ENCODE results near the gene SYCE3.

The SYCE3 gene

GRCh38 chr22:50531546-50531961 lies 31.2 kb downstream of the SYCE3 start:
- no peak for DNase-seq (ENCODE audit: low read depth in 2 of 2)

GRCh38 chr22:50530877-50531545 lies 31.7 kb downstream of the SYCE3 start:
- no peak for DNase-seq (ENCODE audit: low read depth in 2 of 2)

- DNase-seq (ENCODE audit: low read depth in 2 of 2): no peak
Observed at GRCh38 chr22:50530580-50530876, 32.2 kb downstream of the SYCE3 start.

GRCh38 chr22:50529897-50530579 lies 32.7 kb downstream of the SYCE3 start, which contains the start of gene TYMP:
TYMP (minus strand) TSS chr22:50530012; CDS start chr22:50529709, 303 bp downstream.
- no peak for DNase-seq (ENCODE audit: low read depth in 2 of 2)

- no peak for DNase-seq (ENCODE audit: low read depth in 2 of 2)
Observed at GRCh38 chr22:50529416-50529896, 33.3 kb downstream of the SYCE3 start.

- no peak for DNase-seq (ENCODE audit: low read depth in 2 of 2)
Observed at GRCh38 chr22:50528682-50529415, 33.9 kb downstream of the SYCE3 start.

GRCh38 chr22:50527921-50528681 lies 34.6 kb downstream of the SYCE3 start:
- DNase-seq (ENCODE audit: low read depth in 2 of 2): no peak

- DNase-seq (ENCODE audit: low read depth in 2 of 2): no peak
Observed at GRCh38 chr22:50526834-50527801, 35.6 kb downstream of the SYCE3 start.

- DNase-seq (ENCODE audit: low read depth in 2 of 2): peak; percentile 38 to 49
Observed at GRCh38 chr22:50526108-50526833, 36.4 kb downstream of the SYCE3 start.

GRCh38 chr22:50525858-50526107 lies 36.9 kb downstream of the SYCE3 start:
- no peak for DNase-seq (ENCODE audit: low read depth in 2 of 2)

GRCh38 chr22:50525104-50525857 lies 37.4 kb downstream of the SYCE3 start, which contains the start of gene SCO2:
SCO2 (minus strand) TSS chr22:50525598; CDS start chr22:50524411, 1,187 bp downstream.
- DNase-seq (ENCODE audit: low read depth in 2 of 2): peak; percentile 92 to 94

- DNase-seq (ENCODE audit: low read depth in 2 of 2): no peak
Observed at GRCh38 chr22:50524676-50525103, 38.0 kb downstream of the SYCE3 start.

GRCh38 chr22:50523806-50524675 lies 38.7 kb downstream of the SYCE3 start:
- no peak for DNase-seq (ENCODE audit: low read depth in 2 of 2)

- no peak for DNase-seq (ENCODE audit: low read depth in 2 of 2)
Observed at GRCh38 chr22:50523458-50523805, 39.3 kb downstream of the SYCE3 start.

GRCh38 chr22:50522806-50523438 lies 39.8 kb downstream of the SYCE3 start:
- no peak for DNase-seq (ENCODE audit: low read depth in 2 of 2)

- DNase-seq (ENCODE audit: low read depth in 2 of 2): no peak
Observed at GRCh38 chr22:50522208-50522805, 40.4 kb downstream of the SYCE3 start.

GRCh38 chr22:50521710-50522109 lies 41.0 kb downstream of the SYCE3 start:
- DNase-seq (ENCODE audit: low read depth in 2 of 2): no peak

Measured in fibroblast of skin of left biceps (primary cell).